Prostate gland (tissue), 2 donors: ENCODE measurements around the gene TMEM131L.

Experiments used
- POLR2A ChIP-seq: fragments of 450-650 bp; IDR thresholded peaks from one replicate; pipeline ENCODE4 v1.6.1; 2016; ENCODE audit warnings: antibody characterized with exemption, mild to moderate bottlenecking
- POLR2AphosphoS5 ChIP-seq: sonication (generic); formaldehyde crosslinking; IDR thresholded peaks from one replicate; pipeline ENCODE4 v1.6.1; 2017; ENCODE audit warnings: antibody characterized with exemption
- TF ChIP-seq, protein P1 (sequence below), 4 experiments: fragments of 200-600 bp in 2 of 4; fragments of 450-650 bp in 2 of 4; sonication (generic) in 2 of 4; IDR thresholded peaks; 1 replicate in 3 of 4; 2 replicates in 1 of 4; pipeline ENCODE4 v1.5.1; 2016 to 2019; ENCODE audit warnings: antibody characterized with exemption in 4 of 4, mild to moderate bottlenecking in 2 of 4, moderate library complexity in 2 of 4

GRCh38 chr4:153639833-153640802 is 174.0 kb downstream of the TMEM131L start:
- TF ChIP-seq, protein P1, sequence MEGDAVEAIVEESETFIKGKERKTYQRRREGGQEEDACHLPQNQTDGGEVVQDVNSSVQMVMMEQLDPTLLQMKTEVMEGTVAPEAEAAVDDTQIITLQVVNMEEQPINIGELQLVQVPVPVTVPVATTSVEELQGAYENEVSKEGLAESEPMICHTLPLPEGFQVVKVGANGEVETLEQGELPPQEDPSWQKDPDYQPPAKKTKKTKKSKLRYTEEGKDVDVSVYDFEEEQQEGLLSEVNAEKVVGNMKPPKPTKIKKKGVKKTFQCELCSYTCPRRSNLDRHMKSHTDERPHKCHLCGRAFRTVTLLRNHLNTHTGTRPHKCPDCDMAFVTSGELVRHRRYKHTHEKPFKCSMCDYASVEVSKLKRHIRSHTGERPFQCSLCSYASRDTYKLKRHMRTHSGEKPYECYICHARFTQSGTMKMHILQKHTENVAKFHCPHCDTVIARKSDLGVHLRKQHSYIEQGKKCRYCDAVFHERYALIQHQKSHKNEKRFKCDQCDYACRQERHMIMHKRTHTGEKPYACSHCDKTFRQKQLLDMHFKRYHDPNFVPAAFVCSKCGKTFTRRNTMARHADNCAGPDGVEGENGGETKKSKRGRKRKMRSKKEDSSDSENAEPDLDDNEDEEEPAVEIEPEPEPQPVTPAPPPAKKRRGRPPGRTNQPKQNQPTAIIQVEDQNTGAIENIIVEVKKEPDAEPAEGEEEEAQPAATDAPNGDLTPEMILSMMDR (IDR thresholded peaks at IDR 0.05), result no peak
- TF ChIP-seq POLR2AphosphoS5 (no peak), POLR2A (no peak)
